GM13977 (cell line): Measurements from ENCODE around the gene KLF8.

Experiments used
- DNase-seq: peaks from one replicate; pipeline ENCODE4 v3.0.0; 2012; ENCODE audit warnings: low spot score
- in situ Hi-C: fragments of 300-500 bp; cut with MboI; formaldehyde crosslinking; loops from one replicate; pipeline ENCODE4 v1.12.0; 2022; ENCODE audit warnings: low sequenced_read_pairs, low pct_unique_long_range_greater_than_20kb, mixed read lengths, inconsistent platforms; ENCODE audit not compliant: unreplicated experiment
- TF ChIP-seq, protein P1 (sequence below): IDR thresholded peaks from 2 replicates; pipeline ENCODE4 v1.5.1; 2012; ENCODE audit warnings: mild to moderate bottlenecking, control low read depth; ENCODE audit not compliant: insufficient read depth; ENCODE audit errors: extremely low read depth, missing control alignments

KLF8 gene

DNA sequence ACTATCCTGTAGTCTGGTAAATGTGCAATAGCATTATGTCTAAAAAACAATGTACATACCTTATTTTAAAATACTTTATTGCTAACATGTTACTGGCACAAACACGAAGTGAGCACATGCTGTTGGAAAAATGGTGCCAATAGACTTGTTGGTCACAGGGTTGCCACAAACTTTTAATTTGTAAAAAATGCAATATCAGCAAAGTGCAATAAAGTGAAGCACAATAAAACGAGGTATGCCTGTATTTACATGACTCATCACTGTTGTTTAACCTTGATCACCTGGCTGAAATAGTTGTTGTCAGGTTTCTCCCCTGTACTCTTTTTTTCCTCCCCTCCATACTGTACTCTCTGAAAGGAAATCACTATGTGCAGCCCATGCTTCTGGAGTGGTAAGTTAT is 56.5 kb downstream of the KLF8 start:
- DNase-seq = no peak
- in situ Hi-C loops = no loop called here
- TF ChIP-seq, protein P1, sequence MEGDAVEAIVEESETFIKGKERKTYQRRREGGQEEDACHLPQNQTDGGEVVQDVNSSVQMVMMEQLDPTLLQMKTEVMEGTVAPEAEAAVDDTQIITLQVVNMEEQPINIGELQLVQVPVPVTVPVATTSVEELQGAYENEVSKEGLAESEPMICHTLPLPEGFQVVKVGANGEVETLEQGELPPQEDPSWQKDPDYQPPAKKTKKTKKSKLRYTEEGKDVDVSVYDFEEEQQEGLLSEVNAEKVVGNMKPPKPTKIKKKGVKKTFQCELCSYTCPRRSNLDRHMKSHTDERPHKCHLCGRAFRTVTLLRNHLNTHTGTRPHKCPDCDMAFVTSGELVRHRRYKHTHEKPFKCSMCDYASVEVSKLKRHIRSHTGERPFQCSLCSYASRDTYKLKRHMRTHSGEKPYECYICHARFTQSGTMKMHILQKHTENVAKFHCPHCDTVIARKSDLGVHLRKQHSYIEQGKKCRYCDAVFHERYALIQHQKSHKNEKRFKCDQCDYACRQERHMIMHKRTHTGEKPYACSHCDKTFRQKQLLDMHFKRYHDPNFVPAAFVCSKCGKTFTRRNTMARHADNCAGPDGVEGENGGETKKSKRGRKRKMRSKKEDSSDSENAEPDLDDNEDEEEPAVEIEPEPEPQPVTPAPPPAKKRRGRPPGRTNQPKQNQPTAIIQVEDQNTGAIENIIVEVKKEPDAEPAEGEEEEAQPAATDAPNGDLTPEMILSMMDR = no peak

DNA sequence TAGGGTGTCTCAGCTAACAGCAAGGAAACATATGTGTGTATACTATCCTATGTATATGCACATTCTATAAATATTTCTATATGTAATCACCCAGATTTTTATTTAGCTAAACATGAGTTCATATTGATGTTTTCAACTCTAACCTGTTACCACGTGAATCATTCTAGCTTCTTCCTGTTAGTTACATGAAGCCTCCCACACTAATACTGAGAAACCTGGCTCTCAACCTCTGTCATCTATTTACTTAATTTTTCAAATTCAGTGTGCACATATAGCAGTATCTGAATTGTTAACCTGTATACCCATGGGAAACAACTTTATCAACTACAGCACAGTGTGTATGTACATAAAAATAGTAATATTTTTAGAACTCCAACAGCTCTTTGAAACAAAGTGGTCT is 57.3 kb downstream of the KLF8 start:
- TF ChIP-seq, protein P1 = no peak
- in situ Hi-C loops = no loop called here
- DNase-seq = no peak

DNA sequence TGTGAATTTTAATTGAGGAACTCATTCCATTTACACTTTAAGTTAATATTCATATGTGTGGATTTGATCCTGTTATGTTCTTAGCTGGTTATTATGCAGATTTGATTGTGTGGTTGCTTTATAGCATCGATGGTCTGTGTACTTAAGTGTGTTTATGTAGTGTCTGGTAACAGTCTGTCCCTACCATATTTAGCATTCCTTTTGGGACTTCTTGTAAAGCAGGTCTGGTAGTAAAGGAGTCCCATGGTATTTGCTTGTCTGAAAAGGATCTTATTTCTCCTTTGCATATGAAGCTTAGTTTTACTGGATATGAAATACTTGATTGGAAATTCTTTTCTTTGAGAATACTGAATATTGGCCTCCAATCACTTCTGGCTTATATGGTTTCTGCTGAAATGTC is 76.6 kb downstream of the KLF8 start:
- in situ Hi-C loops = no loop called here
- DNase-seq = no peak
- TF ChIP-seq, protein P1 = no peak

DNA sequence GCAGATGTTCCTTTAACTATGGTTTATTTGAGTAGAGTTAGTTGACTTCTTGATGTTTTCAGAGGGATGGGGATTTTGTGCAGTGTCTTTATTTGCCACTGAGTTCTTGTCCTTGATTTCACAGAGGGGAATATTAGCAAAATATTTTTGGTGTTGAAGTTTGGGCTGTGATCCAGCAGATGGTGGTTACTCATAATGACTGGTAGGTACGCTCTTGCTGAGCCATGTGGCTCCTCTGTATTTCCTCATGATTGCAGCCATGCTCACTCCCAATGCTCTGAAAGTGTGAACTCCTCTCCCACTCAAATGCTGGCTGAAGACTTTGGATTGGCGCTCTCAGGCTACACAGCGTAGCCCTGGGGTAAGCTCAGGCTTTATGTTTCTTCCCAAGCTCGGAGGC is 77.7 kb downstream of the KLF8 start:
- in situ Hi-C loops = no loop called here
- DNase-seq = no peak
- TF ChIP-seq, protein P1 = no peak

DNA sequence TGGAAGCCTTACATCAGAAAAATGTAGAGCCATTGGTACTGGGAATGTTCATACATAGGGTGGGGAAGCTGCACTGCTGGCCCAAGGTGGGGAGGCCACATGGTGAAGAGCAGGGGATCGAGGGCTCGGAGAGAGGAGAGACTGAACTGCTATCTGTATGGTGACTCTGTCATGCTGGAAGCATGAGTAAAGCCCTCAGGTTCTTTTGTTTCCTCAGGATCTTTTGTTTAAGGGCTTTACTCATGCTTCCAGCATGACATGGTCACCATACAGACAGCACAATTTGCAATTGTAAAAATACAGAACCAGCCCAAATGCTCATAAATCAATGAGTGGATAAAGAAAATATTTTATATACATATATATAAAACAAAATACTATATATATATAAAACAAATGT is 78.4 kb downstream of the KLF8 start:
- TF ChIP-seq, protein P1 = no peak
- in situ Hi-C loops = no loop called here
- no peak for DNase-seq

DNA sequence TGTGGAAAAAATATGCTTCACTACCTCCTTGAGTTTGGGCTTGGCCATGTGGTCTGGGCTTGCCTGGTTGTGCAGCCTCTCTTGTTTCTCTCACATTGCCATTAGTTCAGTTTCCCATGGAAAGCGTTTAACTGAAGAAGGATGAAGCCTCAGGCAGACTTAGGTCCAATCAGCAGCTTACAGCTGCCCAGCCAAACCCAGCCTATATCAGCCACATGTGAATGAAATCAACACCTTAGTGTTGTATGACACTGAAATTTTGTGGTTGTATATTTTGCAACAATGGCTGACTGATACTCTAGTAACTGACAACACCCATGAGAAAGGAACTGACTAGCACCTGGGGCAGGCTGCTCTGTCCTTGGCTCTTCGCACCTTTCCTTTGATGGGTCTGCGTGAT is 81.2 kb downstream of the KLF8 start:
- no peak for DNase-seq
- in situ Hi-C loops = no loop called here
- TF ChIP-seq, protein P1 = no peak

DNA sequence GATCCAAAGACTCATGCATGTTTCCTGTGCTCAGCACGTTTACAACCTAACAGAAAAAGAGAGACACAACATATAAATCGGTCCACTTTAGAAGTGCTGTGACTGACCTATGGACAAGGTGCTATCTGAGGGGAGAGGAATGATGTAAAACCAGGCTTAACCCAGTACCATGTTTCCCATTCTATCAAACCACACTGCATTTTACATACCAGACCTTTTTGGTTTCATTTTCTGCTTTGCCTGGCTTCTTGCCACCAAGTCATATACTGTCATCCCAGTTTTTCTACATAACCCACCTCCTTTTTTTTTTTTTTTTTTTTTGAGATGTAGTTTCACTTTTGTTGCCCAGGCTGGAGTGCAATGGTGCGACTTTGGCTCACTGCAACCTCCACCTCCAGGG is 82.2 kb downstream of the KLF8 start:
- DNase-seq = no peak
- TF ChIP-seq, protein P1 = no peak
- in situ Hi-C loops = no loop called here
